Measurements from ENCODE around the gene FASN. TPM values are rescaled to one million over a fixed set of nuclear protein-coding genes. Genes with fewer than 3 reads are reported as not detected.

The FASN gene
- polyA plus RNA-seq, 1 donor from 2014 or later, result 26.4 TPM

- Histone ChIP-seq H3K27me3 (ENCODE audit: insufficient read depth, low read depth, low read length) (no peaks in the 10 kb centered on the region), H3K9me2 (ENCODE audit: insufficient read depth, low read length) (no peaks in the 10 kb centered on the region), H3K9ac (ENCODE audit: low read length) (no peak overlapping the region), H3F3A (ENCODE audit: insufficient read depth, low read length, poor library complexity, severe bottlenecking) (no peaks in the 10 kb centered on the region), H3K36me3 (ENCODE audit: insufficient read depth, low read length) (no peaks in the 10 kb centered on the region), H3K79me2 (replicated peaks; ENCODE audit: insufficient read depth, low read length) (no peaks in the 10 kb centered on the region), H3K27ac (ENCODE audit: low read length) (no peak overlapping the region), H2AFZ (ENCODE audit: low read depth, low read length) (no peak overlapping the region), H3K4me3 (ENCODE audit: low read length) (no peak overlapping the region), H3K4me2 (ENCODE audit: low read length) (no peak overlapping the region), H4K20me1 (ENCODE audit: insufficient read depth) (no peaks in the 10 kb centered on the region), H3K9me3 (ENCODE audit: low read length) (no peaks in the 10 kb centered on the region)
- TF ChIP-seq EZH2 (IDR thresholded peaks at IDR 0.05; ENCODE audit: borderline replicate concordance, insufficient read depth, low read length, poor library complexity, severe bottlenecking) (no peak), EP300 (conservative IDR thresholded peaks at IDR 0.05; ENCODE audit: poor library complexity, severe bottlenecking) (no peak), MXI1 (conservative IDR thresholded peaks at IDR 0.05; ENCODE audit: poor library complexity, severe bottlenecking) (no peak), SMC3 (conservative IDR thresholded peaks at IDR 0.05; ENCODE audit: poor library complexity) (no peak), POLR2AphosphoS5 (IDR thresholded peaks at IDR 0.05) (no peak), TAF1 (IDR thresholded peaks at IDR 0.05; ENCODE audit: low read depth) (no peak), CTCF (IDR thresholded peaks at IDR 0.05; ENCODE audit: poor library complexity, severe bottlenecking) (no peak), RAD21 (conservative IDR thresholded peaks at IDR 0.05) (no peak), REST (IDR thresholded peaks at IDR 0.05; ENCODE audit: borderline replicate concordance) (no peak)
Observed at GRCh38 chr17:82126556-82127314, 28.7 kb upstream of the FASN start.

GRCh38 chr17:82124101-82124500 lies 26.1 kb upstream of the FASN start:
- Histone ChIP-seq H3K9ac (ENCODE audit: low read length) (no peak overlapping the region), H3K9me3 (ENCODE audit: low read length) (no peaks in the 10 kb centered on the region), H3K79me2 (replicated peaks; ENCODE audit: insufficient read depth, low read length) (no peaks in the 10 kb centered on the region), H2AFZ (ENCODE audit: low read depth, low read length) (no peak overlapping the region), H3K4me2 (ENCODE audit: low read length) (no peak overlapping the region), H3K27me3 (ENCODE audit: insufficient read depth, low read depth, low read length) (no peaks in the 10 kb centered on the region), H3K9me2 (ENCODE audit: insufficient read depth, low read length) (no peaks in the 10 kb centered on the region), H3K36me3 (ENCODE audit: insufficient read depth, low read length) (no peaks in the 10 kb centered on the region), H3K27ac (ENCODE audit: low read length) (no peak overlapping the region), H4K20me1 (ENCODE audit: insufficient read depth) (no peaks in the 10 kb centered on the region), H3F3A (ENCODE audit: insufficient read depth, low read length, poor library complexity, severe bottlenecking) (no peaks in the 10 kb centered on the region), H3K4me3 (ENCODE audit: low read length) (no peak overlapping the region)
- TF ChIP-seq EZH2 (IDR thresholded peaks at IDR 0.05; ENCODE audit: borderline replicate concordance, insufficient read depth, low read length, poor library complexity, severe bottlenecking), result no peak
- no peak for TF ChIP-seq CTCF (IDR thresholded peaks at IDR 0.05; ENCODE audit: poor library complexity, severe bottlenecking)
- TF ChIP-seq RAD21 (conservative IDR thresholded peaks at IDR 0.05), result no peak
- no peak for TF ChIP-seq SMC3 (conservative IDR thresholded peaks at IDR 0.05; ENCODE audit: poor library complexity)
- no peak for TF ChIP-seq EP300 (conservative IDR thresholded peaks at IDR 0.05; ENCODE audit: poor library complexity, severe bottlenecking)
- TF ChIP-seq POLR2AphosphoS5 (IDR thresholded peaks at IDR 0.05), result no peak
- no peak for TF ChIP-seq TAF1 (IDR thresholded peaks at IDR 0.05; ENCODE audit: low read depth)
- no peak for TF ChIP-seq REST (IDR thresholded peaks at IDR 0.05; ENCODE audit: borderline replicate concordance)
- TF ChIP-seq MXI1 (conservative IDR thresholded peaks at IDR 0.05; ENCODE audit: poor library complexity, severe bottlenecking), result no peak
